HL-60 (cell line): ENCODE data around the gene GRID1.

Source experiments
- DNase-seq, 2 experiments: peaks; one replicate each; pipeline ENCODE4 v3.0.0-alpha.2; 2010 to 2020; ENCODE audit warnings: low read depth in 1 of 2, low spot score in 1 of 2
- H3K27ac ChIP-seq: fragments of 250-450 bp; sonication (Bioruptor Pico); replicated peaks from 2 replicates; pipeline ENCODE4 v1.5.1; 2020; ENCODE audit warnings: mild to moderate bottlenecking, moderate library complexity
- H3K27me3 ChIP-seq: fragments of 250-450 bp; sonication (Bioruptor Pico); 2 replicates; pipeline ENCODE4 v1.5.1; 2021; ENCODE audit warnings: mild to moderate bottlenecking, moderate library complexity; ENCODE audit not compliant: insufficient read depth, poor library complexity, severe bottlenecking
- H3K4me3 ChIP-seq: replicated peaks from 2 replicates; pipeline ENCODE4 v1.5.1; 2011; ENCODE audit warnings: mild to moderate bottlenecking, control low read depth, low read length; ENCODE audit not compliant: insufficient read depth
- CTCF ChIP-seq: IDR thresholded peaks from one replicate; pipeline ENCODE4 v1.5.1; 2011; ENCODE audit warnings: low read length, control low read depth, inconsistent platforms; ENCODE audit not compliant: insufficient read depth
- GABPA ChIP-seq: IDR thresholded peaks from 2 replicates; pipeline ENCODE4 v1.6.1; 2012; ENCODE audit warnings: low read depth
- POLR2AphosphoS5 ChIP-seq: IDR thresholded peaks from 2 replicates; pipeline ENCODE4 v1.6.1; 2012; ENCODE audit warnings: low read depth
- REST ChIP-seq: IDR thresholded peaks from 2 replicates; pipeline ENCODE4 v1.6.1; 2012; ENCODE audit warnings: low read depth; ENCODE audit not compliant: insufficient replicate concordance
- SPI1 ChIP-seq: IDR thresholded peaks from 2 replicates; pipeline ENCODE4 v1.6.1; 2012; ENCODE audit warnings: low read depth, mild to moderate bottlenecking, borderline replicate concordance

Gene GRID1

GRCh38 chr10:86317949-86318725 is 48.5 kb downstream of the GRID1 start:
- no peak for DNase-seq

GRCh38 chr10:86316990-86317389 is 49.6 kb downstream of the GRID1 start:
- H3K4me3 ChIP-seq, result no peak overlapping the region
- TF ChIP-seq GABPA, result no peak
- no peak for TF ChIP-seq SPI1
- no peak for TF ChIP-seq POLR2AphosphoS5
- TF ChIP-seq REST, result no peak
- no peak for TF ChIP-seq CTCF
- no peaks in the 10 kb centered on the region for H3K27me3 ChIP-seq
- no peak for DNase-seq
- no peak overlapping the region for H3K27ac ChIP-seq

More at GRCh38 chr10:86317949-86318725, 48.5 kb downstream of the GRID1 start:
- no peaks in the 10 kb centered on the region for H3K27me3 ChIP-seq
- no peak overlapping the region for H3K27ac ChIP-seq
- H3K4me3 ChIP-seq, result no peak overlapping the region
- TF ChIP-seq GABPA (no peak), SPI1 (no peak), REST (no peak), POLR2AphosphoS5 (no peak), CTCF (no peak)

GRCh38 chr10:86316274-86316835 is 50.2 kb downstream of the GRID1 start:
- DNase-seq, result no peak
- TF ChIP-seq SPI1 (no peak), REST (no peak), POLR2AphosphoS5 (no peak), GABPA (no peak), CTCF (no peak)

More at GRCh38 chr10:86316274-86316835, 50.2 kb downstream of the GRID1 start:
- Histone ChIP-seq H3K4me3 (no peak overlapping the region), H3K27me3 (no peaks in the 10 kb centered on the region), H3K27ac (no peak overlapping the region)
